Uterus (tissue), 2 donors: ENCODE measurements around the gene CSTB.

Experiments used
- CTCF ChIP-seq, 4 experiments: fragments of 200-600 bp in 2 of 4; fragments of 450-650 bp in 2 of 4; sonication (generic) in 2 of 4; IDR thresholded peaks; one replicate each; pipeline ENCODE4 v1.5.1; 2016 to 2019; ENCODE audit warnings: antibody characterized with exemption in 4 of 4, mild to moderate bottlenecking in 2 of 4, moderate library complexity in 1 of 4
- POLR2A ChIP-seq, 2 donors: fragments of 450-650 bp; IDR thresholded peaks; one replicate each; pipeline ENCODE4 v1.6.1; 2016; ENCODE audit warnings: antibody characterized with exemption in 2 of 2, mild to moderate bottlenecking in 1 of 2, moderate library complexity in 1 of 2

- TF ChIP-seq POLR2A (IDR thresholded peaks at IDR 0.05): no peak
- no peak for TF ChIP-seq CTCF (IDR thresholded peaks at IDR 0.05)
Measured at GRCh38 chr21:43774163-43774562, 1.9 kb downstream of the CSTB start.
